ENCODE measurements around the gene RIN2.

The RIN2 gene

DNA sequence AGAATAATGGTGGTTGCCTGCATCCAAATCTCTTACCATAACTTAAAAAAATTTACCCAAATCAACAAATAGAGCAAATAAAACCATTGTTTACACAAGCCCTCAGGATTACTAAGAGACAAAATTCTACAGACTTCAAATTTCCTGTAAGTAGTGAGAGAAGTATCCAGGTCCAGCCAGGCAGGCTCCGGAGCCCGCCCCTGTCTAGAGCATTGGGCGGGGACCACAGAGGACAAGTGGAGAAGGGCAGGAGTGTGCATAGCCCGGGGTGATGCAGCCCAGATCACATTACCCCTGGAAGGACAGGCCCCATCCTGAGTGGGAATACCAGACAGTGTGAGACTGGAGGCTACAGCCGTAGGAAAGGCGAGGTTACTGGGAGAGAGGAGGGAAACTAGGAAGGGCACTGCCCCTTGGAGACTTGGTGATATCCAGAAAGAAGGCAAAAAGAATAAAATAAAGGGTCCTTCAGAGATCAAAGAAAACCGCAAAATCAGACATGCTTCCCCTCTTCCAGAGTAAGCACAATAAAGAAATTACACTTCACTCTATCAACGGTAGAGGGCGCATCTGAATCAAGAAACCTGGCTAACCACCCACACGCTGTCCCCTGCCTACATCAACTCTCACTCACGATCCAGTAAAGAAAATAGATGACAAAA, 26.6 kb downstream of the RIN2 start:
- peak; percentile 75 for DNase-seq (ENCODE audit: low read depth)
- H3K4me3 ChIP-seq (ENCODE audit: low read depth, low read length), result no peak overlapping the region
- TF ChIP-seq POLR2A (IDR thresholded peaks at IDR 0.05; ENCODE audit: extremely low read depth, insufficient read length) (no peak), MAX (IDR thresholded peaks at IDR 0.05; ENCODE audit: low read depth, low read length) (0 out of 2 replicates have a peak, but pooled peaks have one; percentile 58), MYC (IDR thresholded peaks at IDR 0.05; ENCODE audit: low read depth, low read length) (peak; percentile 34; the same call in 1 of the 2 replicates)
- TF ChIP-seq, protein P1, sequence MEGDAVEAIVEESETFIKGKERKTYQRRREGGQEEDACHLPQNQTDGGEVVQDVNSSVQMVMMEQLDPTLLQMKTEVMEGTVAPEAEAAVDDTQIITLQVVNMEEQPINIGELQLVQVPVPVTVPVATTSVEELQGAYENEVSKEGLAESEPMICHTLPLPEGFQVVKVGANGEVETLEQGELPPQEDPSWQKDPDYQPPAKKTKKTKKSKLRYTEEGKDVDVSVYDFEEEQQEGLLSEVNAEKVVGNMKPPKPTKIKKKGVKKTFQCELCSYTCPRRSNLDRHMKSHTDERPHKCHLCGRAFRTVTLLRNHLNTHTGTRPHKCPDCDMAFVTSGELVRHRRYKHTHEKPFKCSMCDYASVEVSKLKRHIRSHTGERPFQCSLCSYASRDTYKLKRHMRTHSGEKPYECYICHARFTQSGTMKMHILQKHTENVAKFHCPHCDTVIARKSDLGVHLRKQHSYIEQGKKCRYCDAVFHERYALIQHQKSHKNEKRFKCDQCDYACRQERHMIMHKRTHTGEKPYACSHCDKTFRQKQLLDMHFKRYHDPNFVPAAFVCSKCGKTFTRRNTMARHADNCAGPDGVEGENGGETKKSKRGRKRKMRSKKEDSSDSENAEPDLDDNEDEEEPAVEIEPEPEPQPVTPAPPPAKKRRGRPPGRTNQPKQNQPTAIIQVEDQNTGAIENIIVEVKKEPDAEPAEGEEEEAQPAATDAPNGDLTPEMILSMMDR (IDR thresholded peaks at IDR 0.05; ENCODE audit: low read depth, low read length), result peak; percentile 57

DNA sequence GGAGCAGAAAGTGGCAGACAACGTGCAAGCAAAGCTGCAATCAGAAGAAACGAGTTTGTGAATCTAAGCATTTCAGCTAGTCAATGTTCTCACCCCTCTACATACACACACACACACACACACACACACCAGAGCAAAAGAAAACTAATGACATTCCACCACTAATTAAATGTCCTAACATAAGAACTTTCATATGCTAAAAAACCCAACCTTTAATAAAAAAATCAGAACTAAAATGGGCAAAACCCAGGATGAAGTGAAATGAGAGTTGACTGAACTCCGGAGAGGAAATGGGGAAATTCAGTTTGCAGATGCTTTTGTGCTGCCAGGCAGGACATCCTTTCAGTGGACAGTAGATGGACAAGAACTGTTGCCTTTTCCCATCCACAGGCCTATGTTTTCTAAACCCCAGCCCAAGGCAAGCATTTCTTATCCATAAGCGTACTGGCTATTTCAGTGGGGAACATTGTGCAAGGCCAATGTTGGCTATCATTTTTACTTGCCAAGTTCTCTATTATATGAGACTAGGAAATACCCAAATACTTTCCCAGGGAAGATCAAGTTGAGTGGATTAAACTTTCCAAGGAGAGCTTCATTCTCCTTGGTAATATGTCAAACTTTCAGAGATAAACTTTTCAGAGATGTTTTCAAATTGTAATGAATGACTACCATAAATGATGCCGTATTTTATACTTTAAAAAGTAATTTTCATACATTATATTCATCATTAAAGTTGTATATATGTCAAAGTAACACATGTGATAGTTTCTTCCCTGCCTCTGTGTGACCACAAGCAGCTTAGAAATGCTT, 27.3 kb downstream of the RIN2 start:
- DNase-seq (ENCODE audit: low read depth), result no peak
- no peak overlapping the region for H3K4me3 ChIP-seq (ENCODE audit: low read depth, low read length)
- TF ChIP-seq MYC (IDR thresholded peaks at IDR 0.05; ENCODE audit: low read depth, low read length), result no peak

GRCh38 chr20:19785983-19786285, 27.9 kb downstream of the RIN2 start:
- no peak overlapping the region for H3K4me3 ChIP-seq (ENCODE audit: low read depth, low read length)
- TF ChIP-seq POLR2A (IDR thresholded peaks at IDR 0.05; ENCODE audit: extremely low read depth, insufficient read length), result no peak
- TF ChIP-seq, protein P1 (IDR thresholded peaks at IDR 0.05; ENCODE audit: low read depth, low read length), result no peak
- no peak for TF ChIP-seq MYC (IDR thresholded peaks at IDR 0.05; ENCODE audit: low read depth, low read length)
- no peak for DNase-seq (ENCODE audit: low read depth)

DNA sequence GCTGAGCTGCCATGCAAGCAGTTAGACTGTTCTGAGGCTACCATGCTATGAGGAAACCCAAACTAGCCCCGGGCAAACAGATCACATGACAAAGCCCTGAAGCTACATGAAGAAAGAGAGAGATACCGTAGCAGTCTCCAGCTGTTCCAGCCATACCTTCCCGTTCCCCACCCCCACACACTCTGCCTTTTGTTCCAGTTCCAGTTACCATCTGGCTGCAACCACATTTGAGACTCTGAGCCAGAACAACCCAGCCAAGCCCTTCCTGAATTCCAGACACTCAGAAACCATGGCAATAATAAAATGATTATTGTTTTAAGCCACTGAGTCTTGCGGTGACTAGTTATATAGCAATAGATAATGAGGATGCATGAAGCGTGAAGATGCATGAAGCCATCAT, 28.3 kb downstream of the RIN2 start:
- no peak overlapping the region for H3K4me3 ChIP-seq (ENCODE audit: low read depth, low read length)
- TF ChIP-seq POLR2A (IDR thresholded peaks at IDR 0.05; ENCODE audit: extremely low read depth, insufficient read length) (no peak), MAX (IDR thresholded peaks at IDR 0.05; ENCODE audit: low read depth, low read length) (no peak), MYC (IDR thresholded peaks at IDR 0.05; ENCODE audit: low read depth, low read length) (no peak)
- TF ChIP-seq, protein P1 (IDR thresholded peaks at IDR 0.05; ENCODE audit: low read depth, low read length), result no peak
- DNase-seq (ENCODE audit: low read depth), result peak; percentile 9

DNA sequence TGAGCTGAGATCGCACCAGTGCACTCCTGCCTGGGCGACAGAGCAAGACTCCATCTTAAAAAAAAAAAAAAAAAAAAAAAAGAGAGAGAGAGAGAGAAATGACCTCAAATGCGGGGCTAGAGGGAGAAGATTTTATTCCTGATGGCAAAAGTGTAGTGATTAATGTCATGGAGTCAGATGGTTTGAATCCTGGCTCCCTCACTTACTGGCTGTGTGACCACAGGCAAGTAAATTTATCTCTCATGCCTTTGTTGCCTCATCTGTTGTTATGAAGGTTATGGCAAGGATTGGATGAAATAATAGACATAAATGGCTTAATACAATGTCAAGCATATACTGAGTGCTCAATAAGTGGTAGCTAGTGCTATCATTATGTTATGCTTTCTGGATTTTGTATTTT, 29.3 kb downstream of the RIN2 start:
- TF ChIP-seq, protein P1 (IDR thresholded peaks at IDR 0.05; ENCODE audit: low read depth, low read length), result no peak
- TF ChIP-seq MYC (IDR thresholded peaks at IDR 0.05; ENCODE audit: low read depth, low read length), result no peak
- no peak for TF ChIP-seq MAX (IDR thresholded peaks at IDR 0.05; ENCODE audit: low read depth, low read length)
- TF ChIP-seq POLR2A (IDR thresholded peaks at IDR 0.05; ENCODE audit: extremely low read depth, insufficient read length), result no peak
- no peak overlapping the region for H3K4me3 ChIP-seq (ENCODE audit: low read depth, low read length)
- no peak for DNase-seq (ENCODE audit: low read depth)

DNA sequence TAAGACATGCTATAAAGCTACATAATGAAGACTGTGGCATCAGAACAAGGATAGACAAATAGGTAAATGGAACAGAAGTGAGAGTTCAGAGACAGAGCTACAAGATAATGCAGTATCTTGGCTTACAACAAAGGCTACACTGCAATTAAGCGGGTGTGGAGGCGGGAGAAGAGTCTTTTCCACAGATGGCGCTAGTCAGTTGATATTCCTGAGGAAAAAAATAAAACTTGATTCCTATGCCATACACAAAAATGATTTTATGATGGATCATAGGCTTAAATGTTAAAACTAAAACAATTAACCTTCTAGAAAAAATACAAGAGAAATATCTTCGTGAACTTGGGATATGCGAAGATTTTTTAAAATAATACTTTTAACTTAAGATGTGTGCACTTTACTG, 31.0 kb downstream of the RIN2 start:
- TF ChIP-seq, protein P1 (IDR thresholded peaks at IDR 0.05; ENCODE audit: low read depth, low read length), result no peak
- TF ChIP-seq POLR2A (IDR thresholded peaks at IDR 0.05; ENCODE audit: extremely low read depth, insufficient read length) (no peak), MAX (IDR thresholded peaks at IDR 0.05; ENCODE audit: low read depth, low read length) (no peak), MYC (IDR thresholded peaks at IDR 0.05; ENCODE audit: low read depth, low read length) (no peak)
- DNase-seq (ENCODE audit: low read depth), result no peak
- H3K4me3 ChIP-seq (ENCODE audit: low read depth, low read length), result no peak overlapping the region
